ENCODE measurements around the gene NRAS.

- TF ChIP-seq POLR2A (IDR thresholded peaks at IDR 0.05), result no peak
- TF ChIP-seq CTCF (IDR thresholded peaks at IDR 0.05), result peak in 1 of 3 experiments; percentile 20
Measured at GRCh38 chr1:114764689-114765088, 48.1 kb upstream of the NRAS start.

Measured in testis (tissue), 2 donors.